GM18508 (cell line): Measurements from ENCODE around the gene DNAH7.
"Not testable (repeated sequence)": the region's sequence is repeated elsewhere in the genome, so short reads cannot be mapped to it uniquely, and the experiment has no call there.

Source experiments
- ATAC-seq: cut with Tn5 transposase; IDR thresholded peaks from one replicate; pipeline ENCODE4 v1.9.1; 2021; ENCODE audit warnings: moderate number of reproducible peaks; ENCODE audit not compliant: insufficient read depth, unreplicated experiment

The DNAH7 gene

GRCh38 chr2:196068271-196069209 lies at the start of gene DNAH7:
TSS of gene DNAH7 (minus strand) at chr2:196068837. CDS start at chr2:196068711, 126 bp downstream.
- peak; percentile 91 for ATAC-seq

DNA sequence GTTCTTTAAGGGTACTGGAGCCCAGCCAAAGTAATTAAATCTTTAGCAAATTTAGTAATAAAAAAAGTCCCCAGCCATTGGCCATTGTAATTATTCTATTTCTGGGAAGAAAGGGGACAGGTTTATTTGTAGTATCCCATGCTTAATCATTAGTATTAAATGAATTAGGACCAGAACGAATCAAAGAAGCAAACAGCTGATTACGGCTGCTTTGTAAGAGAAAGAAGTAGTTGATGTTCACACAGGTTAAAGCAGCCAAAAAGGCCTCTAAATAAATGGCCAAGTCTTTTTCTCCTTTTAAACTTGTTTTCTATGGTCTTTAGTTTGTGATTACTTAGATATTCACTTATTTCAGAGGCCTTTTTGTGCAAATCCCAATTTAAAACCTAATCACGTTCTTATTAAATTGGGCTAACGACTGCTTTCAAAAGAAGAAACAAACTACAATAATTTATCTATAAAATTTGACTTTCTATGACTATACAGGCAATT lies 48.6 kb upstream of the DNAH7 start:
- no peak for ATAC-seq

DNA sequence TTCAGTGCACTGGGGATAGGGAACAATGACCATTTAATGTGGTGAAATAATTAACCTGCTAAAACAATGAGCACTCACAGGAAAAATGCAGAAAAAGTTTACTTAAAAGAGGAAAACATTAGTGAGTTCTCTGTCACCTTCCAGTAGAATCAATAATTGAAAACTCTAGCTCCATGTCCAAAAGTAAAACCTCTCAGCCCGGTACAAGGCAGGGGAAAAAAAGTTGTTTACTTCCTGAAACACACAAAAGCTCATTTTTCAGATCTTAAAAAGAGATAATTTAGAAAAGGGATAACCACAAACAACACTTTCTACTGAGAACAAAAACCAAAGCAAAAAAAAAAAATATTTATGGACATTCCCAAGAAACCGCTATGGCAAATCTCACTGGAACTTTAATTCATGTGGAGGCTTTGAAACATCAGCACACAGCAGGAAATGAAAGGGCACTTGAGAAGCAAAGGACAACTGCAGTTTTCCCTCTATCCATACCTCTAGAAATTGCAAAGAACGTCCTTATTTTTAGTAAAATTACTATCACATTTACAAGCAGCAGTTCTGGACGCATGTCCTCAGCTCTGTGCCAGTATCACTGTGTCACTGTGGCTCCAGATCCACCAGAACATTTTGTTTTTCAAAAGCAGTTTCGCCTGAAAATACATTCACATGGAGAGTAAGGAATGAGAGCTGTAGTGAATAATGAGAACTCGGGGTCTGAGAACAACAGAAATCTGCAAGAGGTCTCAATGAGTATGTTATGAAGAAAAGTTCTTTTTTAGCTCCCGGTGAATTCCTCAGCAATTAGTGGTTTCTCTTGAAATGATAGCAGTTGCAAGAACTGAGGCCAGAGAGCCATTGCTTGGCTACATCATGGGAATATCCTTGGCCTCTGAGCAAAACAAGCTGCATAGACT lies 44.7 kb upstream of the DNAH7 start:
- no peak for ATAC-seq

DNA sequence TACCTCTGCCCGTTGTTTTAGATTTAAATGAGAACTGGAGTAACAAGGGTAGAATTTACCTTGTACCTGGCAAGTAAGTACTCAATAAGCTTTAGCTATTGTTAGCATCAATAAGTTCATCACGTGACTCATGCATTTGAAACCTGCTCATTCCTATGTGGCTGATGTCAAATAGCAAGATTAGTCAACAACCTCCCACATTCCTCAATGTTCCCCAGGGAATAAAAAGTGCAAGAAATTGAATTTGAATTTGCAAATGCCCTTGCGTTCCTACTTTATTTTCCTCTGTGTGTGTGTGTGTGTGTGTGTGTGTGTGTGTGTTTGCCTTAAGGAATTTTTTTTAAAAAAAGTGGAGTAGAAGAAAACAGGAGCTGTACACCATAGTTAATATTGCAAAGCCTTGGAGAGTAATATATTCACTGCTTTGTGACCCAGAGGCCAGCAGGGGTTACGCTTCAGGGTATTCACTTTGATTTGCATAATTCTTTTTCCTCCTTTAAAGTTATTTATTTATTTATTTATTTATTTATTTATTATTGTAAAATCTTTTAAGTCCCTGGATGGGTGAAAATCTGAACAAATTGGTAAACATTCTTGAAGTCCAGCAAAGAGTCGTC lies 43.9 kb upstream of the DNAH7 start:
- ATAC-seq = no peak

- no peak for ATAC-seq
These were observed 40.0 kb upstream of the DNAH7 start for GRCh38 chr2:196108604-196109003.

- ATAC-seq = no peak
These were observed 37.3 kb upstream of the DNAH7 start for GRCh38 chr2:196105951-196106350.

DNA sequence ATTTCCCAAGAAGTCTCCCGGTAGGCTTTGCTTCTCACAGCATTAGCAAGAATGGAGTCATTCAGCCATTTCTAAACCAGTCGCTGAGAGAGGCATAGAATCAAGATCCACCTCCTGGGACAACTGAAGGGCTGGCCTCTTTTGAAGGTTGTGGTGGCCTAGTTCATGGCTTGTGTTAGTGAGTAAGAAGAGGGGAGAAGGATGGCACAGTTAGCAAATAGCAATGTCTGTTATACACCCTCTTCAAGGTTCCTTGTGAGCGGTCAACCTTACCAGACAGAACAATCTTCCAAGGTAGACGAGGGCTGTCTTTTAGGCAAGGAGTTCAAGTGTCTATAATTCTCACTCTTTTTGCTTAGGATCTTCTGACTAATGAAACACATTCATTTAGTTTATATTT lies 35.4 kb upstream of the DNAH7 start:
- no peak for ATAC-seq

- ATAC-seq = no peak
These were observed 35.0 kb upstream of the DNAH7 start for GRCh38 chr2:196103626-196104025.

GRCh38 chr2:196101325-196101991 lies 32.8 kb upstream of the DNAH7 start:
- peak; percentile 96 for ATAC-seq

DNA sequence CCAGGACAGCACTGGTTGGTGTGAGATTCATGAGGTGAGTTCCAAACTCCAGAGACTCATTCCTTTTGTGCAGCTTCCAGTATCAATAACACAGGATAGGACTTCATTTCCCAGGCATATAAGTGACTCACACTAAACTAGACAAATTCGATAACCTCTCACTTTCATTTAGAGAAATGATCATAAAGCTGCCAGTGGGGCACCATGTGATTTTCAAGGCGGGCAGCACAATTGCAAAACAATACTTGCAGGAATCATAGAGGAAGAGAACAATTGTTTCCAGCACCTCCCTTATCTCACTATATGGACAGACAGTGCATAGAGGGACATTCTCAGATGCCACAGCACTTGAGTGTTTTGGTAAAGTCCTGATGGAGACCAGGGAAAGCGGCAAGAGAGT lies 31.3 kb upstream of the DNAH7 start:
- no peak for ATAC-seq

DNA sequence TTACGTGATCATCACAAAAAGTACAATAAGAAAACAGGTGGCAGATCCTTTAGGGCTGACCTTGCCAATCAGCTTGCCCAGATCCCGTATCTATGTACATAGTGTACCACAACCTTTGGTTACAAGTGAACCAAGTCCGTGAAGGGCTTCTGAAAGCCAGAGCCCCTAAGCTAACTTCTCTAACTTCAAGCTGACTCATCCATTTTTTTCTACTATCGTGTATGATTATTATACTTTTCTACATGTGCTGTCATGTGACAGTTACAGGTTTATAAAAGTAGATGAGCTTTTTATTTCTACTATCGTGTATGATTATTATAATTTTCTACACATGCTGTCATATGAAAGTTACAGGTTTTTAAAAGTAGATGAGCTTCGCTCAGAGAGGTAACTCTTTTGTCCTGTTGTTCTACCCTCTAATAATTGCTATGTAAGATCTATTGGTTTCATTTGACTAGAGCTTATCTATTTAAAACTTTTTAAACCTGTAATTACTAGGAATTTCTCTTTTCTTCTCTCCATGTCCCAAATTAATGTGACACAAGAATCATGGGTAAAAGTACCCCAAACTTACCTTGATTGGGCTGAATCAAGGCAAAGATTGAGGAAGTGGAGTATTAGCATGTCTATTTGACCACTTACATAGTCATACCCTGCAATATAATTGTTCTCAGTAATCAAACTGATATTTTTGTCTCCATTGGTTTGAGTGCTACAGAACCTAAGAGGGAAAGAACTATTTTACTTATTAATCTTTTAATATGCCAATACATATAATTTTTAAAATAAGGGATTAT lies 29.4 kb upstream of the DNAH7 start:
- no peak for ATAC-seq

GRCh38 chr2:196096982-196097745 lies 28.5 kb upstream of the DNAH7 start:
- ATAC-seq = no peak

DNA sequence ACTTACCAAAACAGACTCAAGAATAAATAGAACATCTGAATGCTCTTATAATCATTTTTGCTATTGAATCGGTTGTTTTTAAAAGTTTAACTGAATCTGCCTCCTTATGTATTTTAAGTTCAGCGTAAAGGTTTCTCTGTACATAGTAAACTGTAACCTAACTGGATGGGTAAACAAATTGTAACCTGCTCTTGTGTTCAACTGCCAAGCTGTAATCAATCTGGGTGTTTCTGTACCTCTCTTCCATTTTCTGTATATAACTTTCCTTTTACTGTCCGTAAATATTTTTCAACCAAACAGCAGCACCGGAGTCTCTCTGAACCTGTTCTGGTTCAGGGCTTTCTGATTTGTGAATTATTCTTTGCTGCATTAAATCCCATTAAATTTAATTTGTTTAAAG lies 27.6 kb upstream of the DNAH7 start:
- ATAC-seq = no peak

DNA sequence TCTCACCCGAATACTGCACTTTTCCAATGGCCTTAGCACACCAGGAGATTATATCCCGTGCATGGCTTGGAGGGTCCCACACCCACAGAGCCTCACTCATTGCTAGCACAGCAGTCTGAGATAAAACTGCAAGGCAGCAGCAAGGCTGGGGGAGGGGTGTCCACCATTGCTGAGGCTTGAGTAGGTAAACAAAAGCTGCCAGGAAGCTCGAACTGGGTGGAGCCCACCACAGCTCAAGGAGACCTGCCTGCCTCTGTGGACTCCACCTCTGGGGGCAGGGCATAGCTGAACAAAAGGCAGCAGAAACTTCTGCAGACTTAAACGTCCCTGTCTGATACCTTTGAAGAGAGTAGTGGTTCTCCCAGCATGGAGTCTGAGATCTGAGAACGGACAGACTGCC lies 20.8 kb upstream of the DNAH7 start:
- ATAC-seq = not testable (repeated sequence)

- ATAC-seq = no peak
These were observed 19.6 kb upstream of the DNAH7 start for GRCh38 chr2:196088203-196088602.

DNA sequence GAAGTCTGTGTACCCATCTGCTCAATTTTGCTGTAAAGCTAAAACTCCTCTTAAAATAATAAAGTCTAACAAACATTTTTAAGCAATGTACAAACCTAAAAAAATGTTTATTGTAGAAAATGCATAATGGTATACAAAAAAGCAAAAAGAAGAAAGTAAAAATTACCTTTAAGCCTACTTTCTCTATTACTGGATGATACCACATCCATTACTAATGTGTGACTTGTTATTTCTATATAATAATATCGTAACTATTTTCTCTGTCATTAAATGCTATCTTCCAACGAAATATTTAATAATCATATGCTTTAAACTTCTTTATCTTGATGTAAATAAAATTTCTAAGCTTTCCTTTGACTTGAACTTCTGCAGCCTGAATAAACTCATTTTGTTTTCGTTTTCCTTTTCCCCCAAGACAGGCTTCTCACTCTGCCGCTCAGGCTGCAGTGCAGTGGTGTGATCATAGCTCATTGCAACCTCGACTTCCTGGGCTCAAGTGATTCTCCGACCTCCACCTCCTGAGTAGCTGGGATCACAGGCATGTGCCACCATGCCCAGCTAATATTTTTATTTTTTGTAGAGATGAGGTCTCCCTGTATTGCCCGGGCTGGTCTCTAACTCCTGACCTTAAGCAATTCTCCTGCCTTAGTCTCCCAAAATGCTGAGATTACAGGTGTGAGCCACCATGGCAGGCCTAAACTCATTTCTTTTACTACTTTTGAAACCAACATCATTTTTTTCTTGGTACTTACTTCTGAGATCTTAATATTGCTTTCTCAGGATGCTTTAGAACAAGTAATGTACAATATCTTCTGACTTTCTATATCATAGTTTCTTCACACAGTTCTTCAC lies 18.1 kb upstream of the DNAH7 start:
- ATAC-seq = no peak

DNA sequence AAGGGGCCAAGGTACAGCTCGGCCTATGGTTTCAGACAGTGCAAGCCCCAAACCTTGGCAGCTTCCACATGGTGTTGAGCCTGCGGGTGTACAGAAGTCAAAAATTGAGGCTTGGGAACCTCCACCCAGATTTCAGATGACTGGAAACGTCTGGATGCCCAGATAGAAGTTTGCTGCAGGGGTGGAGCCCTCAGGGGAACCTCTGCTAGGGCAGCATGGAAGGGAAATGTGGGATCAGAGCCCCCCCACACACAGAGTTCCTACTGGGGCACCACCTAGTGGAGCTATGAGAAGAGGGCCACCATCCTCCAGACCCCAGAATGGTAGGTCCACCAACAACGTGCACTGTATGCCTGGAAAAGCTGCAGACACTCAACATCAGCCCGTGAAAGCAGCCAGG lies 15.0 kb upstream of the DNAH7 start:
- no peak for ATAC-seq

DNA sequence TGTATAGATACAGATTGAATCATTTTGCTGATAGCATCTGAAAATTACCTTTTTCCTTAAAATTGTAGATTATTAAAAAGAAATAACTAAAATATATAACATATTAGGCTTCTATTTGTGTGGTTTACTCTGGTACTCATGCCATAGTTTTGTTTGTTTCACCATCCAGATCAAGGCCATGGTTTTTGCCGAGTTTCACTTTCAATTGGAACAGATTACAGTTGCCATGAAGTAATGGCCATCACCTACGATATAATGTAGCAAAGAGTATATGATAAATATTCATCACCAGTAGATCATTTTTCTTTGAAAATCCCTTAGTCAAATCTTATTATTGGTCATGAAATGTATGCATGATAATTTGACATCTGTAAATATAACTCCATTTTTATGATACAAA lies 11.9 kb upstream of the DNAH7 start:
- no peak for ATAC-seq
